ENCODE results near the gene ZBTB40.

- no peak for TF ChIP-seq CTCF (IDR thresholded peaks at IDR 0.05)
- TF ChIP-seq POLR2A (IDR thresholded peaks at IDR 0.05) = no peak
Observed at GRCh38 chr1:22521692-22522091, 70.0 kb downstream of the ZBTB40 start.

Measured in Peyer's patch (tissue), 4 donors.